DOHH2 (cell line): ENCODE results near the gene TNFRSF21.

Experiments
- H3F3A ChIP-seq: fragments of 200-600 bp; sonication (generic), shearing (Covaris generic); 2 replicates; pipeline ENCODE4 v1.6.0; 2016; ENCODE audit warnings: antibody characterized with exemption, mild to moderate bottlenecking; ENCODE audit not compliant: control insufficient read depth, insufficient read depth
- H3K27ac ChIP-seq: fragments of 200-600 bp; sonication (generic); 2 replicates; pipeline ENCODE4 v1.5.1; 2014; ENCODE audit warnings: low read depth, mild to moderate bottlenecking, low read length, moderate library complexity
- H3K27me3 ChIP-seq: fragments of 200-600 bp; sonication (generic); 2 replicates; pipeline ENCODE4 v1.6.1; 2014; ENCODE audit warnings: mild to moderate bottlenecking, low read length, mixed read lengths; ENCODE audit not compliant: control insufficient read depth
- H3K36me3 ChIP-seq: fragments of 200-600 bp; sonication (generic); 2 replicates; pipeline ENCODE4 v1.6.1; 2014; ENCODE audit warnings: mild to moderate bottlenecking, low read length, moderate library complexity, mixed read lengths; ENCODE audit not compliant: control insufficient read depth
- H3K4me1 ChIP-seq: fragments of 200-600 bp; sonication (generic); 2 replicates; pipeline ENCODE4 v1.6.1; 2014; ENCODE audit warnings: mild to moderate bottlenecking, low read length, mixed read lengths; ENCODE audit not compliant: control insufficient read depth
- H3K4me2 ChIP-seq: fragments of 200-600 bp; sonication (generic); 2 replicates; pipeline ENCODE4 v1.6.0; 2014; ENCODE audit warnings: mild to moderate bottlenecking, low read length, moderate library complexity
- H3K4me3 ChIP-seq: fragments of 200-600 bp; sonication (generic); 2 replicates; pipeline ENCODE4 v1.5.1; 2014; ENCODE audit warnings: mild to moderate bottlenecking, low read length, mixed read lengths
- H3K79me2 ChIP-seq: fragments of 200-600 bp; sonication (generic); 2 replicates; pipeline ENCODE4 v1.6.1; 2014; ENCODE audit warnings: mild to moderate bottlenecking, low read length, mixed read lengths; ENCODE audit not compliant: control insufficient read depth
- H3K9me2 ChIP-seq: fragments of 200-600 bp; sonication (generic); replicated peaks from 2 replicates; pipeline ENCODE4 v1.6.1; 2014; ENCODE audit warnings: mild to moderate bottlenecking, low read length, mixed read lengths; ENCODE audit not compliant: control insufficient read depth
- H3K9me3 ChIP-seq: fragments of 200-600 bp; sonication (generic); 2 replicates; pipeline ENCODE4 v1.6.1; 2014; ENCODE audit warnings: antibody characterized with exemption, low read length, mixed read lengths; ENCODE audit not compliant: control insufficient read depth, insufficient read depth
- H4K20me1 ChIP-seq: fragments of 200-600 bp; sonication (generic); 2 replicates; pipeline ENCODE4 v1.6.0; 2014; ENCODE audit warnings: low read depth, mild to moderate bottlenecking, antibody characterized with exemption, low read length, moderate library complexity; ENCODE audit not compliant: control insufficient read depth, insufficient read depth
- CTCF ChIP-seq: fragments of 200-600 bp; sonication (generic); IDR thresholded peaks from one replicate; pipeline ENCODE4 v1.5.1; 2014; ENCODE audit warnings: antibody characterized with exemption, mild to moderate bottlenecking, low read depth, low read length; ENCODE audit not compliant: poor library complexity, severe bottlenecking
- EZH2phosphoT487 ChIP-seq: fragments of 200-600 bp; sonication (generic); IDR thresholded peaks from 2 replicates; pipeline ENCODE4 v1.6.1; 2017; ENCODE audit warnings: borderline replicate concordance, mild to moderate bottlenecking, antibody characterized with exemption, low read length, moderate library complexity, mixed read lengths

TNFRSF21 gene

GRCh38 chr6:47239546-47239945 lies 70.2 kb downstream of the TNFRSF21 start:
- no peaks in the 10 kb centered on the region for H4K20me1 ChIP-seq
- H3K9me3 ChIP-seq: no peaks in the 10 kb centered on the region
- H3K27me3 ChIP-seq: no peaks in the 10 kb centered on the region
- H3K36me3 ChIP-seq: no peaks in the 10 kb centered on the region
- no peaks in the 10 kb centered on the region for H3K9me2 ChIP-seq
- H3K4me1 ChIP-seq: peaks cover 57% of the 10 kb centered on the region
- H3K79me2 ChIP-seq: no peaks in the 10 kb centered on the region
- TF ChIP-seq EZH2phosphoT487 (no peak), CTCF (no peak)
- H3F3A ChIP-seq: no peaks in the 10 kb centered on the region
- H3K27ac ChIP-seq: no peak overlapping the region
- 0 out of 2 replicates have a peak overlapping the region, but pooled peaks have one; percentile 13 for H3K4me3 ChIP-seq
- peak overlapping the region; percentile 52 for H3K4me2 ChIP-seq

GRCh38 chr6:47238456-47238995 lies 71.2 kb downstream of the TNFRSF21 start:
- no peaks in the 10 kb centered on the region for H3K9me3 ChIP-seq
- peaks cover 54% of the 10 kb centered on the region for H3K4me1 ChIP-seq
- no peak overlapping the region for H3K4me3 ChIP-seq
- no peaks in the 10 kb centered on the region for H3K27me3 ChIP-seq
- TF ChIP-seq EZH2phosphoT487: no peak
- TF ChIP-seq CTCF: no peak
- no peaks in the 10 kb centered on the region for H3F3A ChIP-seq
- no peak overlapping the region for H3K27ac ChIP-seq
- H4K20me1 ChIP-seq: no peaks in the 10 kb centered on the region
- no peak overlapping the region for H3K4me2 ChIP-seq
- H3K36me3 ChIP-seq: no peaks in the 10 kb centered on the region
- H3K79me2 ChIP-seq: no peaks in the 10 kb centered on the region
- H3K9me2 ChIP-seq: no peaks in the 10 kb centered on the region

- TF ChIP-seq CTCF (no peak), EZH2phosphoT487 (no peak)
- no peaks in the 10 kb centered on the region for H4K20me1 ChIP-seq
- H3K9me3 ChIP-seq: no peaks in the 10 kb centered on the region
- no peaks in the 10 kb centered on the region for H3F3A ChIP-seq
- H3K9me2 ChIP-seq: no peaks in the 10 kb centered on the region
- H3K79me2 ChIP-seq: no peaks in the 10 kb centered on the region
- no peaks in the 10 kb centered on the region for H3K36me3 ChIP-seq
- H3K27ac ChIP-seq: no peak overlapping the region
- H3K4me3 ChIP-seq: no peak overlapping the region
- peaks cover 41% of the 10 kb centered on the region for H3K4me1 ChIP-seq
- H3K4me2 ChIP-seq: no peak overlapping the region
- no peaks in the 10 kb centered on the region for H3K27me3 ChIP-seq
Observed at GRCh38 chr6:47237196-47237595, 72.5 kb downstream of the TNFRSF21 start.
